ENCODE data around the gene MDK. TPM values are rescaled to one million over a fixed set of nuclear protein-coding genes. Genes with fewer than 3 reads are reported as not detected.

The MDK gene
- total and polyA plus RNA-seq, 2 of the 13 experiments (the other 11 are each of a cell fraction or from before 2014, with no cell fraction given): 312 to 407 TPM

DNA sequence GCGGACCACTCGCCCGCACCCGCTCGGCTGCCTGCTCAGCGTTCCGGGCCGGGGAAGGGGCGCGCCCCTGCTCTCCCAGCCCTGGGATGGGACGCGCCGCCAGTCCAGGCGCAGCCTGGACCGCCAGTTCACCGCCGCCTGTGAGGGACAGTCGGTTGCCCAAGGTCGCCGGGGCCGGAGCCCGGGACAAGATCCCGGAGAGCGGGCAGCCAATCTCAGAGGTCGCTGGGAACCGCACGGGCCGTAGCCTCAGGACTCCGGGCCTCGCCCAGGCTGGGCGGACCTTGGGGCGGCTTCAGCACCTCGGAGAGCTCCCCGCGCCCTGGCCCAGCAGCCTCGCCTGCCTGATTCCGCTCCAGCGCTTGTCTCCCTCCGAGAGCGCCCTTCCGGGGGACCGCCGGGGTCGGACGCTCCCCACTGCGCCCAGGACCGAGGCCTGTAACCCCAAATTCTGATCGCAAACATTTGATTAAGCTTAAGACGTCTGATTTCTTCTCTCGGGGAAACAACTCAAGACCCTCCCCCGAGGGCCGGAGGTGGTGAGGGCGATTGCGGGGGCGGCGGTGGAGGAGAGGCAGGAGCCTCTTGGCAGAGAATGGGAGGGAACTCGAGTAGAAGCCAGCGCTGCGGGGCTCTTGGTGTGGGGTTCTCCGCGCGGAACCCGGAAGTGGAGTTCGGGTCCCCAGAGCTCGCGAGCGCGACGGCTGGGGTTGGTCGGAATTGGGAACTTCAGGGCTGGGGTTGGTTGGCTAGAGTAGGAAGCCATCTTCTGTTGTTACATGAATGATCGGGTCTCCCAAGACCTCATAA lies 11.2 kb downstream of the MDK start (continued):
- TF ChIP-seq, protein P1, sequence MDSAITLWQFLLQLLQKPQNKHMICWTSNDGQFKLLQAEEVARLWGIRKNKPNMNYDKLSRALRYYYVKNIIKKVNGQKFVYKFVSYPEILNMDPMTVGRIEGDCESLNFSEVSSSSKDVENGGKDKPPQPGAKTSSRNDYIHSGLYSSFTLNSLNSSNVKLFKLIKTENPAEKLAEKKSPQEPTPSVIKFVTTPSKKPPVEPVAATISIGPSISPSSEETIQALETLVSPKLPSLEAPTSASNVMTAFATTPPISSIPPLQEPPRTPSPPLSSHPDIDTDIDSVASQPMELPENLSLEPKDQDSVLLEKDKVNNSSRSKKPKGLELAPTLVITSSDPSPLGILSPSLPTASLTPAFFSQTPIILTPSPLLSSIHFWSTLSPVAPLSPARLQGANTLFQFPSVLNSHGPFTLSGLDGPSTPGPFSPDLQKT (CRISPR knock-in tag; IDR thresholded peaks at IDR 0.05; ENCODE audit: borderline replicate concordance): peak; percentile 66; the same call in 1 of the 2 replicates
- TF ChIP-seq ZBTB7A (CRISPR knock-in tag; IDR thresholded peaks at IDR 0.05) (no peak; the same call in 1 of the 2 replicates), MEIS1 (CRISPR knock-in tag; IDR thresholded peaks at IDR 0.05; ENCODE audit: borderline replicate concordance) (peak; percentile 80), FOXK2 (IDR thresholded peaks at IDR 0.05) (no peak), ZNF451 (CRISPR knock-in tag; IDR thresholded peaks at IDR 0.05) (peak; percentile 93), SRSF1 (optimal IDR thresholded peaks at IDR 0.05; ENCODE audit: low read depth, low read length) (no peak), PITX1 (CRISPR knock-in tag; IDR thresholded peaks at IDR 0.05) (peak; percentile 85), HDAC6 (IDR thresholded peaks at IDR 0.05; ENCODE audit: low read depth, low read length) (no peak), ZNF546 (CRISPR knock-in tag; conservative IDR thresholded peaks at IDR 0.05) (peak; percentile 94), ZNF773 (CRISPR knock-in tag; IDR thresholded peaks at IDR 0.05; ENCODE audit: borderline replicate concordance) (peak; percentile 99), KDM6A (CRISPR knock-in tag; IDR thresholded peaks at IDR 0.05; ENCODE audit: low read depth) (no peak), HIVEP1 (CRISPR knock-in tag; IDR thresholded peaks at IDR 0.05) (peak; percentile 85), ZNF121 (CRISPR knock-in tag; IDR thresholded peaks at IDR 0.05) (0 out of 2 replicates have a peak, but pooled peaks have one; percentile 61), NFE2L1 (CRISPR knock-in tag; IDR thresholded peaks at IDR 0.05; ENCODE audit: borderline replicate concordance) (0 out of 2 replicates have a peak, but pooled peaks have one; percentile 50), MIXL1 (CRISPR knock-in tag; IDR thresholded peaks at IDR 0.05) (peak; percentile 89), ZNF562 (CRISPR knock-in tag; IDR thresholded peaks at IDR 0.05; ENCODE audit: borderline replicate concordance) (no peak), ZNF816 (CRISPR knock-in tag; IDR thresholded peaks at IDR 0.05; ENCODE audit: borderline replicate concordance) (peak; percentile 95), SNAI1 (CRISPR knock-in tag; IDR thresholded peaks at IDR 0.05; ENCODE audit: borderline replicate concordance) (peak; percentile 98)
- TF ChIP-seq, protein P2, sequence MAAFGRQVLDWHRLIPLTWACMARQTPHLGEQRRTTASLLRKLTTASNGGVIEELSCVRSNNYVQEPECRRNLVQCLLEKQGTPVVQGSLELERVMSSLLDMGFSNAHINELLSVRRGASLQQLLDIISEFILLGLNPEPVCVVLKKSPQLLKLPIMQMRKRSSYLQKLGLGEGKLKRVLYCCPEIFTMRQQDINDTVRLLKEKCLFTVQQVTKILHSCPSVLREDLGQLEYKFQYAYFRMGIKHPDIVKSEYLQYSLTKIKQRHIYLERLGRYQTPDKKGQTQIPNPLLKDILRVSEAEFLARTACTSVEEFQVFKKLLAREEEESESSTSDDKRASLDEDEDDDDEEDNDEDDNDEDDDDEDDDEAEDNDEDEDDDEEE (CRISPR knock-in tag; IDR thresholded peaks at IDR 0.05): peak; percentile 97
- TF ChIP-seq, protein P3, sequence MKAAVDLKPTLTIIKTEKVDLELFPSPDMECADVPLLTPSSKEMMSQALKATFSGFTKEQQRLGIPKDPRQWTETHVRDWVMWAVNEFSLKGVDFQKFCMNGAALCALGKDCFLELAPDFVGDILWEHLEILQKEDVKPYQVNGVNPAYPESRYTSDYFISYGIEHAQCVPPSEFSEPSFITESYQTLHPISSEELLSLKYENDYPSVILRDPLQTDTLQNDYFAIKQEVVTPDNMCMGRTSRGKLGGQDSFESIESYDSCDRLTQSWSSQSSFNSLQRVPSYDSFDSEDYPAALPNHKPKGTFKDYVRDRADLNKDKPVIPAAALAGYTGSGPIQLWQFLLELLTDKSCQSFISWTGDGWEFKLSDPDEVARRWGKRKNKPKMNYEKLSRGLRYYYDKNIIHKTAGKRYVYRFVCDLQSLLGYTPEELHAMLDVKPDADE (CRISPR knock-in tag; IDR thresholded peaks at IDR 0.05): peak; percentile 94
- TF ChIP-seq, protein P4, sequence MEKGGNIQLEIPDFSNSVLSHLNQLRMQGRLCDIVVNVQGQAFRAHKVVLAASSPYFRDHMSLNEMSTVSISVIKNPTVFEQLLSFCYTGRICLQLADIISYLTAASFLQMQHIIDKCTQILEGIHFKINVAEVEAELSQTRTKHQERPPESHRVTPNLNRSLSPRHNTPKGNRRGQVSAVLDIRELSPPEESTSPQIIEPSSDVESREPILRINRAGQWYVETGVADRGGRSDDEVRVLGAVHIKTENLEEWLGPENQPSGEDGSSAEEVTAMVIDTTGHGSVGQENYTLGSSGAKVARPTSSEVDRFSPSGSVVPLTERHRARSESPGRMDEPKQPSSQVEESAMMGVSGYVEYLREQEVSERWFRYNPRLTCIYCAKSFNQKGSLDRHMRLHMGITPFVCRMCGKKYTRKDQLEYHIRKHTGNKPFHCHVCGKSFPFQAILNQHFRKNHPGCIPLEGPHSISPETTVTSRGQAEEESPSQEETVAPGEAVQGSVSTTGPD (CRISPR knock-in tag; IDR thresholded peaks at IDR 0.05): no peak
- TF ChIP-seq, protein P5, sequence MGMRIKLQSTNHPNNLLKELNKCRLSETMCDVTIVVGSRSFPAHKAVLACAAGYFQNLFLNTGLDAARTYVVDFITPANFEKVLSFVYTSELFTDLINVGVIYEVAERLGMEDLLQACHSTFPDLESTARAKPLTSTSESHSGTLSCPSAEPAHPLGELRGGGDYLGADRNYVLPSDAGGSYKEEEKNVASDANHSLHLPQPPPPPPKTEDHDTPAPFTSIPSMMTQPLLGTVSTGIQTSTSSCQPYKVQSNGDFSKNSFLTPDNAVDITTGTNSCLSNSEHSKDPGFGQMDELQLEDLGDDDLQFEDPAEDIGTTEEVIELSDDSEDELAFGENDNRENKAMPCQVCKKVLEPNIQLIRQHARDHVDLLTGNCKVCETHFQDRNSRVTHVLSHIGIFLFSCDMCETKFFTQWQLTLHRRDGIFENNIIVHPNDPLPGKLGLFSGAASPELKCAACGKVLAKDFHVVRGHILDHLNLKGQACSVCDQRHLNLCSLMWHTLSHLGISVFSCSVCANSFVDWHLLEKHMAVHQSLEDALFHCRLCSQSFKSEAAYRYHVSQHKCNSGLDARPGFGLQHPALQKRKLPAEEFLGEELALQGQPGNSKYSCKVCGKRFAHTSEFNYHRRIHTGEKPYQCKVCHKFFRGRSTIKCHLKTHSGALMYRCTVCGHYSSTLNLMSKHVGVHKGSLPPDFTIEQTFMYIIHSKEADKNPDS (CRISPR knock-in tag; IDR thresholded peaks at IDR 0.05): 0 out of 2 replicates have a peak, but pooled peaks have one; percentile 47

All from HepG2 (cell line).